ENCODE measurements around the gene MEF2B. TPM values are rescaled to one million over a fixed set of nuclear protein-coding genes. Genes with fewer than 3 reads are reported as not detected.

The MEF2B gene
- polyA plus RNA-seq, 1 donor from 2014 or later = 0.22 TPM

DNA sequence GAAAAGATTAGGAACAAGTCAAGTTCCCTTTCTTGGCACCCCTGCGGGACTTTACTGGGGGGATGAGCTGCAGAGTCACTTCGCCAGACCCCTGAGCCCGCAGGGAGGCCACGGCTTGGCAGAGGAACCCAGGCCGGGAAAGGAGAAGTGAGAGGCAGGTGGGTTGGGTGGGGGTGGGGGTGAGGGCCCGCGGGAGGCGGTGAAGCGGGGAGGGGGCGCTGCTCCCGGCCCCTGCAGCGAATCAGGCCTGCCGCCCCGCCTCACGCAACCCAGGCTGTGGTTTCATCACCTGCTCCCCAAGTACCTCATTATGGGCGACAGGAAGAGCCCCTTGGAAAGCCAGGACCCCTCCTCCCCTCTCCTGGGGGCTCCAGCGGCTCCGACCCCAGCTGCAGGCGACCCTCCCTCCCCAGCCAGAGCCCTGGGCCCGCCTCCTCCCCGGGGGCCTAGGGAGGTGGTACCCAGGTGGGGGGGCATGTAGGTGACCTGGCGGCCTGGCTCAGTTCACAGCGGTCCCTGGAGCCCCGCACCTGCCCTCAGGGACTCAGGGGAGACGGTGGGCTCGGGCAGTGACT lies 9.5 kb downstream of the MEF2B start:
- no peaks in the 10 kb centered on the region for H3K9me2 ChIP-seq (ENCODE audit: insufficient read depth, low read length)
- TF ChIP-seq, protein P1, sequence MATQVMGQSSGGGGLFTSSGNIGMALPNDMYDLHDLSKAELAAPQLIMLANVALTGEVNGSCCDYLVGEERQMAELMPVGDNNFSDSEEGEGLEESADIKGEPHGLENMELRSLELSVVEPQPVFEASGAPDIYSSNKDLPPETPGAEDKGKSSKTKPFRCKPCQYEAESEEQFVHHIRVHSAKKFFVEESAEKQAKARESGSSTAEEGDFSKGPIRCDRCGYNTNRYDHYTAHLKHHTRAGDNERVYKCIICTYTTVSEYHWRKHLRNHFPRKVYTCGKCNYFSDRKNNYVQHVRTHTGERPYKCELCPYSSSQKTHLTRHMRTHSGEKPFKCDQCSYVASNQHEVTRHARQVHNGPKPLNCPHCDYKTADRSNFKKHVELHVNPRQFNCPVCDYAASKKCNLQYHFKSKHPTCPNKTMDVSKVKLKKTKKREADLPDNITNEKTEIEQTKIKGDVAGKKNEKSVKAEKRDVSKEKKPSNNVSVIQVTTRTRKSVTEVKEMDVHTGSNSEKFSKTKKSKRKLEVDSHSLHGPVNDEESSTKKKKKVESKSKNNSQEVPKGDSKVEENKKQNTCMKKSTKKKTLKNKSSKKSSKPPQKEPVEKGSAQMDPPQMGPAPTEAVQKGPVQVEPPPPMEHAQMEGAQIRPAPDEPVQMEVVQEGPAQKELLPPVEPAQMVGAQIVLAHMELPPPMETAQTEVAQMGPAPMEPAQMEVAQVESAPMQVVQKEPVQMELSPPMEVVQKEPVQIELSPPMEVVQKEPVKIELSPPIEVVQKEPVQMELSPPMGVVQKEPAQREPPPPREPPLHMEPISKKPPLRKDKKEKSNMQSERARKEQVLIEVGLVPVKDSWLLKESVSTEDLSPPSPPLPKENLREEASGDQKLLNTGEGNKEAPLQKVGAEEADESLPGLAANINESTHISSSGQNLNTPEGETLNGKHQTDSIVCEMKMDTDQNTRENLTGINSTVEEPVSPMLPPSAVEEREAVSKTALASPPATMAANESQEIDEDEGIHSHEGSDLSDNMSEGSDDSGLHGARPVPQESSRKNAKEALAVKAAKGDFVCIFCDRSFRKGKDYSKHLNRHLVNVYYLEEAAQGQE (IDR thresholded peaks at IDR 0.05; ENCODE audit: borderline replicate concordance) = no peak
- TF ChIP-seq RAD21 (conservative IDR thresholded peaks at IDR 0.05) (no peak), POLR2AphosphoS5 (IDR thresholded peaks at IDR 0.05) (no peak), TAF1 (IDR thresholded peaks at IDR 0.05; ENCODE audit: low read depth) (no peak)
- TF ChIP-seq, protein P2, sequence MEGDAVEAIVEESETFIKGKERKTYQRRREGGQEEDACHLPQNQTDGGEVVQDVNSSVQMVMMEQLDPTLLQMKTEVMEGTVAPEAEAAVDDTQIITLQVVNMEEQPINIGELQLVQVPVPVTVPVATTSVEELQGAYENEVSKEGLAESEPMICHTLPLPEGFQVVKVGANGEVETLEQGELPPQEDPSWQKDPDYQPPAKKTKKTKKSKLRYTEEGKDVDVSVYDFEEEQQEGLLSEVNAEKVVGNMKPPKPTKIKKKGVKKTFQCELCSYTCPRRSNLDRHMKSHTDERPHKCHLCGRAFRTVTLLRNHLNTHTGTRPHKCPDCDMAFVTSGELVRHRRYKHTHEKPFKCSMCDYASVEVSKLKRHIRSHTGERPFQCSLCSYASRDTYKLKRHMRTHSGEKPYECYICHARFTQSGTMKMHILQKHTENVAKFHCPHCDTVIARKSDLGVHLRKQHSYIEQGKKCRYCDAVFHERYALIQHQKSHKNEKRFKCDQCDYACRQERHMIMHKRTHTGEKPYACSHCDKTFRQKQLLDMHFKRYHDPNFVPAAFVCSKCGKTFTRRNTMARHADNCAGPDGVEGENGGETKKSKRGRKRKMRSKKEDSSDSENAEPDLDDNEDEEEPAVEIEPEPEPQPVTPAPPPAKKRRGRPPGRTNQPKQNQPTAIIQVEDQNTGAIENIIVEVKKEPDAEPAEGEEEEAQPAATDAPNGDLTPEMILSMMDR (IDR thresholded peaks at IDR 0.05; ENCODE audit: poor library complexity, severe bottlenecking) = no peak
- H3K9me3 ChIP-seq (ENCODE audit: low read length) = no peaks in the 10 kb centered on the region
- no peak overlapping the region for H3K4me2 ChIP-seq (ENCODE audit: low read length)
- no peak overlapping the region for H3K27ac ChIP-seq (ENCODE audit: low read length)
- no peaks in the 10 kb centered on the region for H3K36me3 ChIP-seq (ENCODE audit: insufficient read depth, low read length)
- H3F3A ChIP-seq (ENCODE audit: insufficient read depth, low read length, poor library complexity, severe bottlenecking) = no peaks in the 10 kb centered on the region
- H3K79me2 ChIP-seq (replicated peaks; ENCODE audit: insufficient read depth, low read length) = no peaks in the 10 kb centered on the region
- H3K4me3 ChIP-seq (ENCODE audit: low read length) = no peak overlapping the region
- H3K27me3 ChIP-seq (ENCODE audit: insufficient read depth, low read depth, low read length) = no peaks in the 10 kb centered on the region
- H3K9ac ChIP-seq (ENCODE audit: low read length) = no peak overlapping the region
- H4K20me1 ChIP-seq (ENCODE audit: insufficient read depth) = no peaks in the 10 kb centered on the region
- no peak overlapping the region for H2AFZ ChIP-seq (ENCODE audit: low read depth, low read length)

DNA sequence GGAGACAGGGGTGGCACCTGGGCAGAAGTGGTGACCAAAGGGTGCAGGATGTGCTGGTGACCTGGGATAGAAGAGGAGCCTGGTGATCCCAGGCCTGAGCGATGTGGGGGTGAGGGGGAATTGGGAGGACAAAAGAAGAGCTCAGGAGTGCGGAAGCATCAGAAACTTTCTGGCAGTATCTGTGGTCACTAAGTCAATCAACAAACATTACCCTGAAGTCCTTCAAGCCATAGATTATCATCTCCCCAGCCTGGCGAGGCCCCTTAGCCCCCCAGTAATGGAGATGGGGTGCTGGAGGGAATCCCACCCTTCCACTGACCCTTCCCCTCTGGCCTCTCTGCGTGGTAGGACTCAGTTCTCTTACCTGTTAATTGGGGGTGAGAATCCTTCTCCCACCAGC lies 10.5 kb downstream of the MEF2B start:
- no peak overlapping the region for H2AFZ ChIP-seq (ENCODE audit: low read depth, low read length)
- H3K9me2 ChIP-seq (ENCODE audit: insufficient read depth, low read length) = no peaks in the 10 kb centered on the region
- H3K9ac ChIP-seq (ENCODE audit: low read length) = no peak overlapping the region
- no peak overlapping the region for H3K4me2 ChIP-seq (ENCODE audit: low read length)
- no peaks in the 10 kb centered on the region for H3K79me2 ChIP-seq (replicated peaks; ENCODE audit: insufficient read depth, low read length)
- TF ChIP-seq SMC3 (conservative IDR thresholded peaks at IDR 0.05; ENCODE audit: poor library complexity) = no peak
- no peak for TF ChIP-seq TAF1 (IDR thresholded peaks at IDR 0.05; ENCODE audit: low read depth)
- TF ChIP-seq POLR2AphosphoS5 (IDR thresholded peaks at IDR 0.05) = no peak
- no peak for TF ChIP-seq MXI1 (conservative IDR thresholded peaks at IDR 0.05; ENCODE audit: poor library complexity, severe bottlenecking)
- TF ChIP-seq RAD21 (conservative IDR thresholded peaks at IDR 0.05) = no peak
- no peak for TF ChIP-seq EZH2 (IDR thresholded peaks at IDR 0.05; ENCODE audit: borderline replicate concordance, insufficient read depth, low read length, poor library complexity, severe bottlenecking)
- TF ChIP-seq, protein P2 (IDR thresholded peaks at IDR 0.05; ENCODE audit: poor library complexity, severe bottlenecking) = no peak
- TF ChIP-seq, protein P1 (IDR thresholded peaks at IDR 0.05; ENCODE audit: borderline replicate concordance) = no peak
- TF ChIP-seq EP300 (conservative IDR thresholded peaks at IDR 0.05; ENCODE audit: poor library complexity, severe bottlenecking) = no peak
- H3K9me3 ChIP-seq (ENCODE audit: low read length) = no peaks in the 10 kb centered on the region
- H3F3A ChIP-seq (ENCODE audit: insufficient read depth, low read length, poor library complexity, severe bottlenecking) = no peaks in the 10 kb centered on the region
- H3K27me3 ChIP-seq (ENCODE audit: insufficient read depth, low read depth, low read length) = no peaks in the 10 kb centered on the region
- no peaks in the 10 kb centered on the region for H4K20me1 ChIP-seq (ENCODE audit: insufficient read depth)
- H3K36me3 ChIP-seq (ENCODE audit: insufficient read depth, low read length) = no peaks in the 10 kb centered on the region
- no peak overlapping the region for H3K27ac ChIP-seq (ENCODE audit: low read length)
- H3K4me3 ChIP-seq (ENCODE audit: low read length) = no peak overlapping the region
